Bronchial epithelial cell (primary cell): ENCODE measurements around the gene ANGPTL1. TPM values are rescaled to one million over a fixed set of nuclear protein-coding genes. Genes with fewer than 3 reads are reported as not detected.

ENCODE experiments used
- DNase-seq: peaks from one replicate; pipeline ENCODE4 v3.0.0-alpha.2; 2010; ENCODE audit warnings: low read depth
- FAIRE-seq: peaks from 2 replicates; lab custom pipeline; 2011; peaks lifted over from hg19 to GRCh38; lab: Jason Lieb, UNC
- H3K27me3 ChIP-seq: 2 replicates; pipeline ENCODE4 v1.5.1; 2011; ENCODE audit warnings: low read length; ENCODE audit not compliant: control insufficient read depth, insufficient read depth
- H3K36me3 ChIP-seq: 2 replicates; pipeline ENCODE4 v1.5.1; 2011; ENCODE audit warnings: low read length; ENCODE audit not compliant: control insufficient read depth, insufficient read depth
- H3K4me3 ChIP-seq: 2 replicates; pipeline ENCODE4 v1.5.1; 2011; ENCODE audit warnings: mild to moderate bottlenecking, low read depth, low read length, control low read depth
- total RNA-seq: library from RNA; depleted of rRNA; stranded (reverse); fragments of >200 nt; gene quantifications from 2 replicates; pipeline ENCODE4 v1.2.1, GENCODE V29; 2014
- TF ChIP-seq, protein P1 (sequence below): IDR thresholded peaks from 2 replicates; pipeline ENCODE4 v1.5.1; 2011; ENCODE audit warnings: mild to moderate bottlenecking, moderate library complexity, low read length, control low read depth, inconsistent platforms; ENCODE audit not compliant: insufficient read depth, severe bottlenecking

ANGPTL1 gene
- total RNA-seq, 1 donor from 2014 or later = not detected

DNA sequence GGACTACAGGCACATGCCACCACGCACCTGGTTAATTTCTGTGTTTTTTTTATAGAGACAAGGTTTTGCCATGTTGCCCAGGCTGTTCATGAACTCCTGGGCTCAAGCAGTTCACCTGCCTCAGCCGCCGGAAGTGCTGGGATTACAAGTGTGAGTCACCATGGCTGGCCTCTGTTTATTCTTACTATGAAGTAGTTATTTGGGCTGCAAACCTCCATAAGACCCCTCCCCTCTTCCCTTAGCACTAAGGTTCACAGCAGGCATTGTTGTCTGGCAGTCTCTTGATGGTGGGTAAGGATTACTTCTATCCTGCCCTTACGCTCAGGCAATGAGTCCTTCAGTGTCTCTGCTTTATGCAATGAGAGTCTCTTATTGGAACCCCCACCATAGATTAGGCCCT lies 51.8 kb downstream of the ANGPTL1 start:
- Histone ChIP-seq H3K27me3 (no peaks in the 10 kb centered on the region), H3K4me3 (no peak overlapping the region), H3K36me3 (no peaks in the 10 kb centered on the region)
- TF ChIP-seq, protein P1, sequence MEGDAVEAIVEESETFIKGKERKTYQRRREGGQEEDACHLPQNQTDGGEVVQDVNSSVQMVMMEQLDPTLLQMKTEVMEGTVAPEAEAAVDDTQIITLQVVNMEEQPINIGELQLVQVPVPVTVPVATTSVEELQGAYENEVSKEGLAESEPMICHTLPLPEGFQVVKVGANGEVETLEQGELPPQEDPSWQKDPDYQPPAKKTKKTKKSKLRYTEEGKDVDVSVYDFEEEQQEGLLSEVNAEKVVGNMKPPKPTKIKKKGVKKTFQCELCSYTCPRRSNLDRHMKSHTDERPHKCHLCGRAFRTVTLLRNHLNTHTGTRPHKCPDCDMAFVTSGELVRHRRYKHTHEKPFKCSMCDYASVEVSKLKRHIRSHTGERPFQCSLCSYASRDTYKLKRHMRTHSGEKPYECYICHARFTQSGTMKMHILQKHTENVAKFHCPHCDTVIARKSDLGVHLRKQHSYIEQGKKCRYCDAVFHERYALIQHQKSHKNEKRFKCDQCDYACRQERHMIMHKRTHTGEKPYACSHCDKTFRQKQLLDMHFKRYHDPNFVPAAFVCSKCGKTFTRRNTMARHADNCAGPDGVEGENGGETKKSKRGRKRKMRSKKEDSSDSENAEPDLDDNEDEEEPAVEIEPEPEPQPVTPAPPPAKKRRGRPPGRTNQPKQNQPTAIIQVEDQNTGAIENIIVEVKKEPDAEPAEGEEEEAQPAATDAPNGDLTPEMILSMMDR = no peak
- DNase-seq = peak; percentile 5
- FAIRE-seq = no peak

DNA sequence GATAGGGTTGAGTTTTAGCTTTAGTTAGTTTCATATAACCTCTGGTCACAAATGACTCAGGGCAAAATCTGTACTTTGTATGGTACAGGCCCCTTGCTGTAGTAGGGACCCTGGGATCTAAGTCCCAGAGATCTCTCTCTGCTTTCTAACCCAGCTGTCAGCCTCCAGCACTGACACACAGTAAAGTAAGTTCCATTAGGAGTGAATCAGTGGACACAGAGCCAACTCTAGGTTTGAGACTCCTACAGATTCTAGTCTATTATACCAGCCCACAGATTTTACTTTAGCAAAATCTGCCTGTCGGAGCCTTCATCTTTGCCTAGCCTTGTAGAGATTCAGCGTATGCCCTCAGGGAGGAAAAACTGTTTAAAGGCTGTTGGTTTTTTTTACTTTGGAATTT lies 52.5 kb downstream of the ANGPTL1 start:
- Histone ChIP-seq H3K27me3 (no peaks in the 10 kb centered on the region), H3K36me3 (no peaks in the 10 kb centered on the region), H3K4me3 (no peak overlapping the region)
- DNase-seq (no peak), FAIRE-seq (no peak)
- TF ChIP-seq, protein P1 = no peak

DNA sequence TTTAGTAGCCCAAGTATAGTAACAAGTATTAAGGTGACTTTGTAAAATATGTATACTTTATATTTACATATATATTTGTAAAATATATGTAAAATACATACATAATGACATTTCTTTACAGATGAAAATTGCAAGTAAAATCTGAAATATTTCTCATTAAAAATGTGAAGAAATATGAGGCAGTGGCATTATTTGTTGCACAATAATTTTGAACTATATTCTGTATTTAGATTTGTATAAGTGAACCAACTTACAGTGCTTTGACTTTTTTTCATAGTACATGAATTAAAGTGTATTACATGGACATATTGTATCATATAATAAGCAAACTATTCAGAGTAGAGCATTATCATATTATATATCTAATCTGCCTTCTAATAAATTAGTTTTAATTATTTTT lies 60.3 kb downstream of the ANGPTL1 start:
- no peaks in the 10 kb centered on the region for H3K27me3 ChIP-seq
- FAIRE-seq (no peak), DNase-seq (no peak)
- no peaks in the 10 kb centered on the region for H3K36me3 ChIP-seq
- H3K4me3 ChIP-seq = no peak overlapping the region
- TF ChIP-seq, protein P1 = no peak

DNA sequence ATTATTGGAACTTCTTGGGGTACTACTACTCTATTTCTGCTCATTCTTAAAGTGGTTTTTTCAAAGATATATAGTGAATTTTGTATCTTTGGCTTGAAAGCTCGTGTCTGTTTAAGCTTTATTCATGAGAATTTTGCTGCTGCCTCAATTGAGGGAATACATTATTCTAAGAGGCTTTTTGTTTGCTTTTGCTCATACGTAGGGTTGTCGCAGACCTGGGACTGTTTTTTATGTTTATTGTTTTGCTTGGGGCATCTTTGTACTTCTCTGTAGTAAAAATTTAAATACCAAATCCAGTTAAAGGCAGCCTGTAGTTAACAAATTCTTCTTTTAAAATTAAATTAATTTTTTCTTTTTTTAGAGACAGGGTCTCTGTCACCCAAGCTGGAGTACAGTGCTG lies 62.3 kb downstream of the ANGPTL1 start:
- Histone ChIP-seq H3K36me3 (no peaks in the 10 kb centered on the region), H3K27me3 (no peaks in the 10 kb centered on the region), H3K4me3 (no peak overlapping the region)
- FAIRE-seq (no peak), DNase-seq (no peak)
- TF ChIP-seq, protein P1 = no peak

- Histone ChIP-seq H3K36me3 (no peaks in the 10 kb centered on the region), H3K4me3 (no peak overlapping the region), H3K27me3 (no peaks in the 10 kb centered on the region)
- no peak for DNase-seq
- FAIRE-seq = no peak
- TF ChIP-seq, protein P1 = no peak
Observed at GRCh38 chr1:178806665-178807300, 64.1 kb downstream of the ANGPTL1 start.

GRCh38 chr1:178802873-178803272 lies 68.0 kb downstream of the ANGPTL1 start:
- DNase-seq (no peak), FAIRE-seq (no peak)
- TF ChIP-seq, protein P1 = no peak
- H3K36me3 ChIP-seq = no peaks in the 10 kb centered on the region
- H3K27me3 ChIP-seq = no peaks in the 10 kb centered on the region
- H3K4me3 ChIP-seq = no peak overlapping the region
